Mesothelial cell of epicardium (in vitro differentiated cells): ENCODE measurements around the gene TMEM245. TPM values are rescaled to one million over a fixed set of nuclear protein-coding genes. Genes with fewer than 3 reads are reported as not detected.
"Not testable (repeated sequence)": the region's sequence is repeated elsewhere in the genome, so short reads cannot be mapped to it uniquely, and the experiment has no call there.

Source experiments
- DNase-seq, 2 experiments: peaks; one replicate each; pipeline ENCODE4 v3.0.0; 2021; ENCODE audit warnings: low spot score in 2 of 2; ENCODE audit not compliant: unreplicated experiment in 2 of 2
- H3K27ac Mint-ChIP-seq: 2 replicates; pipeline ENCODE4 v1.8.0; 2021; ENCODE audit warnings: mixed read lengths
- H3K27me3 Mint-ChIP-seq: 2 replicates; pipeline ENCODE4 v1.8.0; 2021; ENCODE audit warnings: low read depth, mixed read lengths
- H3K36me3 Mint-ChIP-seq: 2 replicates; pipeline ENCODE4 v1.8.0; 2021; ENCODE audit warnings: mixed read lengths
- H3K4me1 Mint-ChIP-seq: 2 replicates; pipeline ENCODE4 v1.8.0; 2021; ENCODE audit warnings: mixed read lengths
- H3K4me3 Mint-ChIP-seq: 2 replicates; pipeline ENCODE4 v1.8.0; 2021; ENCODE audit warnings: mild to moderate bottlenecking, moderate library complexity, mixed read lengths
- H3K9me3 Mint-ChIP-seq: 2 replicates; pipeline ENCODE4 v1.8.0; 2021; ENCODE audit warnings: mixed read lengths
- total RNA-seq: library from RNA; stranded (reverse); gene quantifications from 3 replicates; pipeline ENCODE4 v1.2.1, GENCODE V29; 2021
- TF ChIP-seq, protein P1 (sequence below): fragments of 200-600 bp; sonication (generic); IDR thresholded peaks from one replicate; pipeline ENCODE4 v1.5.0; 2021; ENCODE audit warnings: antibody characterized with exemption; ENCODE audit not compliant: unreplicated experiment

TMEM245 gene
- total RNA-seq, 1 donor from 2014 or later, result 73.0 TPM

DNA sequence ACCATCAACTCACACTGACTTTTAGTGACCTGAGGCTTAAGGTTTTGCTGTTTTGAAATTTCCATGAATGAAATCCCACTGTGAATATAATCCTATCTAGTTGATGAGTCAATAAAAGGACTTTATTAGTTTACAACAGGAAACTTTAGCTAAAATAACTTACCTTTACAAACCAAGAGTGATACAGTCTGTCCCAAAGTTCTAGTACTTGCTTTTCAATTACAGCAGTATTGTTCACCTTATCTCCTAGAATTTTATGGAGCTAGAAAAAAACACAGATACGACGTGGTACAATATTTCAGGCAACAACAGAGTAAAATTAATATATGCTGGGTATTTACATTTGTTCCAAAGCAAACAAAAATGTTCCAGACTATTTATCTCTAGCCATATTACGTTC lies 59.6 kb downstream of the TMEM245 start:
- Mint-ChIP-seq H3K4me3 (no peak overlapping the region), H3K9me3 (no peaks in the 10 kb centered on the region), H3K27me3 (no peaks in the 10 kb centered on the region), H3K4me1 (no peaks in the 10 kb centered on the region), H3K36me3 (peaks cover 35% of the 10 kb centered on the region), H3K27ac (no peak overlapping the region)
- TF ChIP-seq, protein P1, sequence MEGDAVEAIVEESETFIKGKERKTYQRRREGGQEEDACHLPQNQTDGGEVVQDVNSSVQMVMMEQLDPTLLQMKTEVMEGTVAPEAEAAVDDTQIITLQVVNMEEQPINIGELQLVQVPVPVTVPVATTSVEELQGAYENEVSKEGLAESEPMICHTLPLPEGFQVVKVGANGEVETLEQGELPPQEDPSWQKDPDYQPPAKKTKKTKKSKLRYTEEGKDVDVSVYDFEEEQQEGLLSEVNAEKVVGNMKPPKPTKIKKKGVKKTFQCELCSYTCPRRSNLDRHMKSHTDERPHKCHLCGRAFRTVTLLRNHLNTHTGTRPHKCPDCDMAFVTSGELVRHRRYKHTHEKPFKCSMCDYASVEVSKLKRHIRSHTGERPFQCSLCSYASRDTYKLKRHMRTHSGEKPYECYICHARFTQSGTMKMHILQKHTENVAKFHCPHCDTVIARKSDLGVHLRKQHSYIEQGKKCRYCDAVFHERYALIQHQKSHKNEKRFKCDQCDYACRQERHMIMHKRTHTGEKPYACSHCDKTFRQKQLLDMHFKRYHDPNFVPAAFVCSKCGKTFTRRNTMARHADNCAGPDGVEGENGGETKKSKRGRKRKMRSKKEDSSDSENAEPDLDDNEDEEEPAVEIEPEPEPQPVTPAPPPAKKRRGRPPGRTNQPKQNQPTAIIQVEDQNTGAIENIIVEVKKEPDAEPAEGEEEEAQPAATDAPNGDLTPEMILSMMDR, result no peak
- DNase-seq, result no peak

DNA sequence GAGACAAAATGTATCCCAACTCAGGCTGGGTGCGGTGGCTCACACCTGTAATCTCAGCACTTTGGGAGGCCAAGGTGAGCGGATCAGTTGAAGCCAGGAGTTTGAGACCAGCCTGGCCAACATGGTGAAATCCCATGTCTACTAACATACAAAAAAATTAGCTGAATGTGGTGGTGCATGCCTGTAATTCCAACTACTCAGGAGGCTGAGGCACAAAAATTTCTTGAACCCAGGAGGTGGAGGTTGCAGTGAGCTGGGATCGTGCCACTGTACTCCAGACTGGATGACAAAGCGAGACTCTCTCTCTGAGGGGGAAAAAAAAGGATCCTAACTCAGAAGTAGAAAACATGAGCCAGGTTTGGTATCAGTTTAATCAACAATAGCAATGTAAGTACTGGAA lies 66.6 kb downstream of the TMEM245 start:
- not testable (repeated sequence) for DNase-seq, H3K27ac Mint-ChIP-seq, H3K4me1 Mint-ChIP-seq, H3K9me3 Mint-ChIP-seq, H3K4me3 Mint-ChIP-seq, H3K27me3 Mint-ChIP-seq
- peaks cover 55% of the 10 kb centered on the region for H3K36me3 Mint-ChIP-seq

DNA sequence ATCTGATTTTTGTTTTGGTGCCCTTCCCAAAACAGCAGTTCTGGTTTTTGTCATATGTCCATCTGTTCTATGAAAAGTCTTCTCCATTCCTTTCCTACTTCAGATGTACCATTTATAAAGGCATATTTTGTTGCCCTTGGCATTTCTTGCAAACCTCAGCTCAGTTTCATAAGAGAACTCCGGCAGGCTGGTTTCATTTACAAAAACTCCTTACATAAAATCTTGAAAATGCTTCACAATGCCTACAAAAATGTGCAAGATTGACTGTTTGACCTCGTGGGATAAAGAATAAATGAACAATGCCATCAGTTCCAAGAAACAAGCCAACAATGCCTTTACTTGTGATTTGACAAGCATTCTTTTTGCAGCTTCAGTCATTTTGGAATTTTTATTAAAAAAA lies 67.3 kb downstream of the TMEM245 start:
- TF ChIP-seq, protein P1, result no peak
- no peaks in the 10 kb centered on the region for H3K4me1 Mint-ChIP-seq
- H3K4me3 Mint-ChIP-seq, result no peak overlapping the region
- H3K36me3 Mint-ChIP-seq, result peaks cover 58% of the 10 kb centered on the region
- DNase-seq, result no peak
- H3K9me3 Mint-ChIP-seq, result no peaks in the 10 kb centered on the region
- no peak overlapping the region for H3K27ac Mint-ChIP-seq
- H3K27me3 Mint-ChIP-seq, result no peaks in the 10 kb centered on the region

DNA sequence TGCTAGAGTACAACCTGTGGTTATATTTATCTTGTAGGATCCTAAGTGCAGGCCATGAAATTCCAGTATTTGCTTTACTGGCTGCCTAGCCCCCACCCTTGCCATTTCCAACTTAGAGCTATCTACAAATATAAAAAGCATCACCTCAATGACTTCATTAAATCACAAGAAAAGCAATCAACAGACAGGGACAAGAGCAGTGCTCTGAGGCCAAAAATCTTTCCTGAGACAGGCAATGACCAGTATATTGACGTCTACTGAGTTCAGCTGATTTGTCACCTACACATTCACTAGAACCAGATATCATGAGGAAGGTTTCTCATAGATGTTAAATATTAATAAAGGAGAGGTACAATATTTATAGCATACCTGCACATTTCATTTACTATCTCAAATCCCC lies 68.0 kb downstream of the TMEM245 start:
- Mint-ChIP-seq H3K27ac (peak overlapping the region; percentile 19), H3K4me3 (no peak overlapping the region), H3K4me1 (no peaks in the 10 kb centered on the region)

DNA sequence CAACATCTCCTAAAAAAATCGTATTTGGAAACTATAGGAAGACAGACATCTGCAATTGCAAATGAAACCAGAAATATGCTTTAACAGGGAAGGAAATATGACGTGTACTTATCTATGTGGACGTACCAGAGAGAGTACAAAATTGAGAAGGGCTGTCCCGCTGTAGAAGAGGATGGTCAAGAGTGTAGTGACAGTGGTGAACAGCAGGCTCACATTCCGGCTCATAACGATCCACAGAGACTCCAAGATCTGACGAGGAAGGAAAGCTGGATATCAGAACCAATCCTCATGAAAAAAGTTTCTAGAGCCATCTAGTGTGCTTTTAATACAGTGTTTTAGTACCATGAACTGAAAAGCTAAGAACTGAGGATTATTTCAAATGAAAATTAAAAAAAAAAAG lies 69.3 kb downstream of the TMEM245 start:
- no peak overlapping the region for H3K4me3 Mint-ChIP-seq
- H3K27me3 Mint-ChIP-seq, result no peaks in the 10 kb centered on the region
- no peak overlapping the region for H3K27ac Mint-ChIP-seq
- DNase-seq, result no peak
- no peaks in the 10 kb centered on the region for H3K4me1 Mint-ChIP-seq
- TF ChIP-seq, protein P1, result no peak
- no peaks in the 10 kb centered on the region for H3K9me3 Mint-ChIP-seq
- H3K36me3 Mint-ChIP-seq, result peaks cover 58% of the 10 kb centered on the region

More for the DNA sequence above, 68.0 kb downstream of the TMEM245 start:
- Mint-ChIP-seq H3K36me3 (peaks cover 56% of the 10 kb centered on the region), H3K9me3 (no peaks in the 10 kb centered on the region), H3K27me3 (no peaks in the 10 kb centered on the region)
- TF ChIP-seq, protein P1, result no peak
- DNase-seq, result no peak

DNA sequence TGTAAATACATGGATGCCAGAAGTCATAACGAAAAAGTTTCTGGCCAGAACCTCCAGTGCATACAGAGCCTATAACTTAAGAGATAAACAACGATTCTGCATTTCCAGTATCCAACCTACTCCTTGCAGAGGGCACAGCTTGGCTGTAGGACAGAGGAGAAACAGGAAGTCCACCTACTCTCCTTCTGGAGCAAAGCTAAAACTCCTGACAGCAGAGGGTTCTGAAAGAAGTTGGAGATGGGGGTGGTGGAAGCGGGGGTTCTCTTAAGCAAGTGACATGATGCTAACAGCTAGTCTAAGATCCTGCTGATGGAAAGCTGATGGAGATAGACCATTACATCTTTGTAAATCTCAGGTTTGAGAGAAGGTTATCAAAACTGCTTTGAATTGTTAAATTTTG lies 70.9 kb downstream of the TMEM245 start:
- no peaks in the 10 kb centered on the region for H3K9me3 Mint-ChIP-seq
- H3K4me1 Mint-ChIP-seq, result peaks cover 3% of the 10 kb centered on the region
- peaks cover 51% of the 10 kb centered on the region for H3K36me3 Mint-ChIP-seq

More for the DNA sequence above, 70.9 kb downstream of the TMEM245 start:
- H3K4me3 Mint-ChIP-seq, result no peak overlapping the region
- H3K27ac Mint-ChIP-seq, result no peak overlapping the region
- no peaks in the 10 kb centered on the region for H3K27me3 Mint-ChIP-seq
- TF ChIP-seq, protein P1, result no peak
- no peak for DNase-seq
